GM19455 (cell line): ENCODE results near the gene SEMA6B.
"Not testable (repeated sequence)": the region's sequence is repeated elsewhere in the genome, so short reads cannot be mapped to it uniquely, and the experiment has no call there.

ENCODE experiments used
- ATAC-seq: cut with Tn5 transposase; IDR thresholded peaks from one replicate; pipeline ENCODE4 v1.9.1; 2021; ENCODE audit not compliant: unreplicated experiment

Gene SEMA6B

DNA sequence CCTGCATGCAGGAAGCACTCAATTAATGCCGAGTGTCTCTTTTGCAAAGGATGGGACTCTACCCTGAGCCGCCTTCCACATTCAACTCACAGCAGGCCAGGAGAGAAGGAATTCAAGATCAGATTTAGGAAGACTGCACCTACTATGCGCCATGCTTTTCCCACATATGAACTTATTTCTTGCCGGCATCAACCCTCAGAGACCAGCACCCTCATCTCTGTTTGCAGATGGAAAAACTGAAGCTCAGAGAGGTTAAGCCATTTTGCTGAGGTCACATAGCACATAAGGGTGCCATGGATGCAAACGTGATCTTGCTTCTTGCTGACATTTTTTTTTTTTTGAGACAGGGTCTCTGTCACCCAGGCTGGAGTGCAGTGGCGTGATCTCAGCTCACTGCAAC is 14.2 kb upstream of the SEMA6B start:
- no peak for ATAC-seq

DNA sequence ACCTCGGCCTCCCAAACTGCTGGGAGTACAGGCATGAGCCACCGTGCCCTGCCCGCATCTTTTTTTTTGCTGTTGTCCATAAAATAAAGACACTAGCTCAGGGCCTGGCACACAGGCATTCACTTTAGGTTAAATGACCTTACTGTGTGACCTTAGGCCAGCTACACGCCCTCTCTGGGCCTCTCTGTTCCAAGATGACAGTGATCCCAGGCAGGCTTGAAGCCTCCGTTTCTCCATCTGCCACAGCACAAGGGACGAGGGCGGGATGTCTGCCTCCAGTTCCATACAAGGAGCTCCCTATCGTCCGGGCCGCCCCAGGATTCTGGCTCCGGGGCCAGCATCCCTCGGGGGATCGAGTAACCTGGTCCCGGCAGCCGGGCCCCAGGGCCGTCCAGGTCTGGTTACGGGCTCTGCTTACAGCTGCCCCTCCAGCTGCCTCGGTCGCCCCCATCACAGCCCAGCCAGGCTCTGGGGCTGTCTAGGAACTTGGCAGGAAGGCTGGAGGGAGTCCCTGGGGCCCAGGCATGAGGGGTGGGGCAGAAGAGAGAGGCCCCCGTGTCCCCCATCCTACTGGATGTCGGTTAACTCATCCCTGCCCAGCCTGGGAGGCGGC is 11.9 kb upstream of the SEMA6B start:
- ATAC-seq = no peak

DNA sequence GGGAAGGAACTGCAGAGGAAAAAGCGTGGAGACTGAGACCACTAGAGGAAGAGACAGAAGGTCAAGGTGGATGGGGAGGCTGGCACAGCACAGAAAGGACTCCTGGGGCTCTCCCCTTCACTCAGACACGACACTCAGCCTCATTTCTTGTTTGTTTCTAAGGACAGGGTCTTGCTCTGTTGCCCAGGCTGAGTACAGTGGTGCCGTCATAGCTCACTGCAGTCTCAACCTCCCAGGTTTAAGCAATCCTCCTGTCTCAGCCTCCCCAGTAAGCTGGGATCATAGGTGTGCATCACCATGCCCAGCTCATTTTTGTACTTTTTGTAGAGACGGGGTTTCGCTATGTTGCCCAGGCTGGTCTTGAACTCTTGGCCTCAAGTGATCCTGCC is 11.4 kb upstream of the SEMA6B start:
- ATAC-seq = no peak

DNA sequence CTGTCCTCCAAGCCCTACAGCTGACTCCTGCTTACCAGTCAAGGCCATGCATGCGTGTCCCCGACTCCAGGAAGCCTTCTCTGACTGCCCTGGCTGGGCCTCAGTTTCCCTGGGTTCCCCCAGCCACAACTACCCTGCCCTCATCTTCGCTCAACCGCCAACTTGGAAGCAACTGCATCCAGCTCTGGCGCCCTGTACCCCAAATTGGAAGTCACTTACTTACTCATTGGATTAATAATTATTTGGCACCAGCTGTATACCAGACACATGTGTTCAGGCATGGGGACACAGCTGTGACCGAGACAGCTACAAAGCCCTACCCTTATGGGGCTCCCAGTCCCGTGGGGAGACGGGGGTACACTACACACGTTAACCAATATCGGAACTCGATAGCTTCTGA is 10.9 kb upstream of the SEMA6B start:
- ATAC-seq = no peak

DNA sequence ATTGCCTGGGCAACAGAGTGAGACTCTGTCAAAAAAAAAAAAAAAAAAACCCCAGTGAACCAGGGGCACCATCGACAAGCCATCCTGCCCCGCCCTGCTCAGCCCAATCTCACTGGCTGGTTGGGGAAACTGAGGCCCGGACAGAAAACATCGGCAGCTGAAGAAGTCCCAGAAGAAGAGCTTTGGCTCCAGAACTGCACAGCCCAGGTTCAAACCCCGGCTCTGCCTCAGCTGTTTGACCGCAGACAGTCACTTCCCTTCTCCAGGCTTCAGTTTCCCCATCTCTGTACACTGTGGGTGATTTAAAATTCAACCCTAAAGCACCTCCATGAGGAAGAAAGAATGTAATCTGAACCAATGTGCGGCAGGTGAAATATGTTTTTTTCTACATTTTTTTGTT is 9.4 kb upstream of the SEMA6B start:
- no peak for ATAC-seq

DNA sequence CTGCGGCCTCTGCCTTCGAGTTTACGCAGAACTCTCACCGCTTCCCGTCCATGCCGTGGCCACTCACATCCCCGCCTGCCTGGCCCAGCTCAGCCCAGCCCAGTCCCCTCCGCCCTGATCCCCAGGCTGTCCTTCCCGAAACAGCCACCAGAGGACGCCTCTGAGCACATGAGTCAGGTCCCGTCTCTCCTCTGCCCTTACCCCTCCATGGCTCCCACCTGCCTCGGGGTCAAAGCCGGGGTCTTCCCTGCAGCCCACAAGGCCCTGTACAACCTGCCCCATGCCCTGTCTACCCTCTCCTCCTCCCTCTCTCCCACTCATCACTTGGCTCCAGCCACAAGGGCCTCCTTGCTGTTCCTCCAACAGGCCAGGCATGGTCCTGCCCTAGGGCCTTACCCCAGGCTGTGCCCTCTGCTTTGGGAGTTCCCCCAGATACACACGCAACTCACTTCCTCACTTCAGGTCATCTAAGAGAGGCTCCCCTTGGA is 8.1 kb upstream of the SEMA6B start:
- no peak for ATAC-seq

DNA sequence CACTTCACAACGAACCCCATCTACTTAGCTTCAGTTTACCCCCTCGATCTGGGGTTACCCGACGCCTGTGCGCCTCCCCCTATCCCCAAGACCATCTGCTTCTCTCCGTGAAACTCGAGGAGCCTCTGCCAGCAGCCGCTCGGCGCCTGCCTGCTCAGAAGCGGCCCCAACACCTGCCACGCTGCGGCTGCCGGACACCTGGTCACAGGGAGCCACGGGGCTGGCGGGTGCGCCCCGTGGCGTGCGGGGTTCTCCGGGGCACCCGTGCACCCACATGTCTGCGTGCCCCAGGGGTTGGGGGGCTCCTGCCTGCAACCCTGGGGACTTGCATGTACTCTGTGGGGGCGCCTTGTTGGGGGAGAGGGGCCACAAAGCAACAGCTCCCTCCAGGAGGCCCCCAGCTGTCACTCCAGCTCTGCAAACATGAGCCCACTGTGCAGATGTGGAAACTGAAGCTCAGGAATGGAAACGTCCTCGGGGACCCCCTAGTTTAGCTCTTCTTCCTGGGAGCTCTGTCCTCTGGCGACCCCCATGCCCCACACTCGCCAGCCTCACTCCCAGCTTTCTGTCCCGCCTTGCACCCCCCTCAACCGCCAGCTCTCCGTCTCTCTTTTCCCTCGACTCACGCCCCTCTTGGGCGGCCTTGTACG is 7.0 kb upstream of the SEMA6B start:
- no peak for ATAC-seq

DNA sequence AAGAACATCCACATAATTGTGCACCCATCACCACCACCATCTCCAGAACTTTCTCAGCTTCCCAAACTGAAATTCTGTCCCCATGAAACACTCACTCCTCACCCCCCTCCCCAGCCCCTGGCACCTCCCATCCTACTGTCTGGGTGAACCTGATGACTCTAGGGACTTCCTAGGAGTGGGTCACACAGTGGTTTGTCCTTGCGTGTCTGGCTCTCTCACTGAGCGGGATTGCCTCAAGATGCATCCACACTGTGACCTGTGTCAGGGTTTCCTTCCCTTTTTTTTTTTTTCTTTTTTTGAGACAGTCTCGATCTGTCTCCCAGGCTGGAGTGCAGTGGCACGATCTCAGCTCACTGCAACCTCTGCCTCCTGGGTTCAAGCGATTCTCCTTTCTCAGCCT is 4.1 kb upstream of the SEMA6B start:
- ATAC-seq = not testable (repeated sequence)

DNA sequence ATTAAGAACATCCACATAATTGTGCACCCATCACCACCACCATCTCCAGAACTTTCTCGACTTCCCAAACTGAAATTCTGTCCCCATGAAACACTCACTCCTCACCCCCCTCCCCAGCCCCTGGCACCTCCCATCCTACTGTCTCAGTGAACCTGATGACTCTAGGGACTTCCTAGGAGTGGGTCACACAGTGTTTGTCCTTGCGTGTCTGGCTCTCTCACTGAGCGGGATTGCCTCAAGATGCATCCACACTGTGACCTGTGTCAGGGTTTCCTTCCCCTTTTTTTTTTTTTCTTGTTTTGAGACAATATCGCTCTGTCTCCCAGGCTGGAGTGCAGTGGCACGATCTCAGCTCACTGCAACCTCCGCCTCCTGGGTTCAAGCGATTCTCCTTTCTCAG is 2.6 kb upstream of the SEMA6B start:
- not testable (repeated sequence) for ATAC-seq

DNA sequence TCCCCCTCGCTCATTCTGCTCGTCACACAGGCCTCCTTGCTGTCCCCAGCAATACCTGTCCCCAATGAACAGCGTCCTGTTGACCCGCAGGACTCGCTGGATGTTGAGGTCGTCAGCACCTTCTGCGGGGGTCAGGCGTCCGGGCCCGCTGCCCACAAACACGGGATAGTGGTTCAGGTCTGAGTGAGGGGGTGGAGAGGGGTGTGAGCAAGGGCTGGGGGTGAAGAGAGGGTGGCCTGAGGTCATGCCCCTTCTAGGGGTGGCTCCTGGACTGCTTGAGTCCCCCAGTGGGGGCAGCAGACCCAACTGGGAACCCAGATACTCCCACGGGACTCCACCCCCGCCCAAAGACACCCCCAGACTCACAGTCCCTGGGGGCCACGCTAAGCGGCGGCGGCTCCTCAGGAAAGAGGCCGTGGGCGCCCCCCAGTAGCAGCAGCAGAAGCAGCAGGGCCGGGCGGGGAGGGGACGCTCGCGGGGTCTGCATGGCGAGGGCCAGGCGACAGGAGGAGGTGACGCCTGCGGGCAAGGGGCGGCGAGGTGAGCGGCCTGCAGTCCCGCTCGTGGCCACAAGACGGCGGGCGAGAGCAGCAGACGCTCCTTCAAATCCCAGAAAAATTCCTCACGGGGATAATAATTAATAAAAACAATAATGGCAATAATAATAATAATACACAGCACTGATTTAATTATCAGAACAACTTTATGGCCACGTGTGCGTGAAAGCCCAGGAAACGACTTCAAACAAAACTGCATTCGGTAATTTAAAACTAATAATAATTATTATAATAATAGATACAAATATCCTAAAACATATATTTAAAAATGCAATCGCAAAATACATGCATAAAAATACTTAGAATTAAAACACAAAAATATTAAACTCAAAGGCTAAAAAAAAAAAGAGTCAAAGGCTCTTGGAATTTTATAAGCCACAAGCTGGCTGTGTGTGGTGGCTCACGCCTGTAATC is 1.2 kb downstream of the SEMA6B start:
- no peak for ATAC-seq

DNA sequence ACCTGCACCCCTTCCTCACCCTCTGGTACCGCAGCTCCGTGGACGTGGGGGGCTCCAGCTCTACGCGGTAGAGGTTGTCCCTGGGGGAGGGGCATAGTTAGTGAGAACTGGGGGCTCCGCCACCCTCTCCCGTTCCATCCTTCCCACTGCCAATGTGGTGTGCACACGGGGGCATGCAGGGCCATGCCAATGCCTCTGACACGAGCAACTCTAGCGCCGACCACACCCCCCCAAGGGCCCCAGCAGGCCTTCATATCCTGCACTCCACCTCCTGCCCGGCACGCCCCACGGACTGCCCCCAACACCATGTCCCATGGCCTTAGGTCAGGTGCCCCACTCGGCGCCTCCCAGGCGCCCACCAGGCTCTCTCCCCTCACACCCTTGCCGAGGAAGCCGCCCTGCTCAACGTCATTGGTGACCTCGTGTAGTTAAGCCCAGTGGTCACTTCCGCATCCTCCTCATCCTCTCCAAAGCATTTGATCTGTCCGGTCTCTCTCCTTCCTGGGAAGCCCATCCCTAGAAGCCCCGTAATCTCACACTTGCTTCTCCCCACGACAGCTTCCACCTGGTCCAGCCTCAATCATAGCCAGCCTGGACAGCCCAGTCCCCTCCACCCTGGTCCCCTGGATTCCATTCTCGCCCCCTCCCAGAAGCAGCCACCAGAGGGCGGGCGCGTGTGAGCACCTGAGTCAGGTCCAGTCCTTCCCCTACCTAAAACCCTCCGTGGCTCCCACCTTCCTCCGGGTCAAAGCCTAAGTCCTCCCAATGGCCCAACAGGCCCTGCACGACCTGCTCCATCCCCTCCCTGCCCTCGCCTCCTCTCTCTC is 2.1 kb downstream of the SEMA6B start:
- no peak for ATAC-seq

DNA sequence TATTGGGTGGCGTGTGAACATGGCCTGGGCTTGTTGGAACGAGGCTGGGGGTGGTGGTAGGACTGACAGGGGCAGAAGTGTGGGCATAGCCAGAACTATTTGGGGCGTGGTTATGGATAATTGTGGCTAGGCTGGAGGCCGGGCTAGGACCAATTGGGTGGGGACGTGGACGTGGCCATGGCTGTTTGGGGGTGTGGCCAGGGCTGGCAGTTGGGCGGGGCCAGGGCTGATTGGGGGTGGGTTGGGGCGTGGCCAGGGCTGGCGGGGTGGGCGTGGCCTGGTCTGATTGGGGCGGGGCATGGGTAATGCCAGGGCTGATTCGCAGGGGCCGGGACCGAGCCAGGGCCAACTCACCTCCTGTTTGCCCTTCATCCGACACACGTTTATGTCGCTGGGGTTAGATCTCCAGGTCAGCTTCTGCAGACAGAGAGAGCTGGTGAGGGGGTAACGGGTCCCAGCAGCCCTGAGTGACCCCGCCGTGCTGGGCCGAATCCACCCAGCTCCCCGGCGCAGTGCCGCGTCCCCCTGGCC is 2.8 kb downstream of the SEMA6B start:
- ATAC-seq = no peak

DNA sequence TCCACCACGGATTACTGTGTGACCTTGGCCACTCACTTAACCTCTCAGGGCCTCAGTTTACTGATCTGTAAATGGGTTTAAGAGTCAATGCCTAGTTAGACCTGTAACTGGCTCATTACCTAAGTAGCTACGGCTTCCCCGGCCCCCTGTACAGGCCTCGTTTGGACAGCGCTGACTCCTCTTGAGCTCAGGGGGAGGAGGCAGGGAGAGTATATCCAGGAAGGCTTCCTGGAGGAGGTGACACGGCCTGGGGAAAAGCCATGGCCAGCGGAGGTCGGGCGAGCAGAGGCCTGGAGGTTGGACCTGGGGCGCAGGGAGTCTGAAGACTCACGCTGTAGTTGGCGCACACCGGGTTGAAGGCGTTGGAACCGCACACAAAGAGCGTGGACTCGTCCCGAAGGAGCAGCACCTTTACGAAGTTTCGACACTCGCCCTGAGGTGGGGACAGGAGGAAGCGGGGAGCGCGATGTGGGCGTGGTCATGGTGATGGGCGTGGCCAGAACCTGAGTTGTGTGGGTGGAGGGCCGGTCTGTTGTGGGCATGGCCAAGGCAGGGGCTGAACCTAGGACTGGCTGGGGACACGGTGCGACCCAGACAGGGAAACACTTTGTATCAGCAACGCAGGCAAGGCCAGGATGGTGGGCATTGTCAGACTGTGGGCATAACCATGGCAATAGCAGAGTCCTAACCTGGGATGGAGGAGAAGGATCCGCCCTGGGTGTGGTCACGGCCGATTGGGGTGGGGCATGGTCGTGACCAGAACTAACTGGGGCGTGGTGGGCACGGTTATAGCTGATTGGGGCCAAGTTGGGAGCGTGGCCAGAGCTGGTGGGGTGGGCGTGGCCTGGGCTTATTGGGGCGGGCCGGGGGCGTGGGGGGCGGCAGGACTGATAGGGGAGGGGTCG is 3.6 kb downstream of the SEMA6B start:
- no peak for ATAC-seq

DNA sequence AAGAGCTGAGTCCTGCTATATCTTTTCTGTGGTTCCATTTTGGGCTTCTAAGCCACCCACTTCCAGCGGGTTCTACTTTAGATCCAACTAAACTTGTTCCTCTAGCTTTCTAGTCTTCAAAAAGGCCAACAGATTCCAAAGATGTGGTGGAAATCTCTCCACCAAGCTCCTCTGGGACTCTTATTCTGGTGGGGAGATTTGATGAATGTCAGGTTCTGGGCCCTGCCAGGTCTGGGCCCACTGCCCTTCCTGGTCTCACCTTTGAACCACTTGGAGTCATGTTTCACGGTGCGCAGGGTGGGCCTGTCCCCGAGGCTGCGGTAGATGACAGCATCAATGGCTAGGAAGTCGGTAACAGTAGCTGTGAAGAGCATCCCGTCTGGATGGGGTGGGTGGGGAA is 4.8 kb downstream of the SEMA6B start:
- ATAC-seq = no peak

DNA sequence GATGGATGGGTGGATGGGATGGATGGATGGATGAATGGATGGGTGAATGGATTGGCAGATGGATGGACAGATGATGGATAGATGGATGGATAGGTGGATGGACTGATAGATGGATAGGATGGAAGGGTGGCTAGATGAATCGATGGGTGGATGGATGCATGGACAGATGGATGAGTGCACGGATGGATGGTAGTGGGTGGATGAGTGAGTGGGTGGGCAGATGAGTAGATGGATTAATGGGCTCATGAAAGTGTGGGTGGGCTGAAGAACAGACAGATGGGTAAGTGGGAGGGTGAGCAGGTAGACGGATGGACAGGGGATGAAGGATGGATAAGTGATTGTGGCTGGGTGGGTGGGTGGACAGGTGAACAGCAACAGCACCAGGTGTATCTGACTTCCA is 5.7 kb downstream of the SEMA6B start:
- ATAC-seq = no peak

DNA sequence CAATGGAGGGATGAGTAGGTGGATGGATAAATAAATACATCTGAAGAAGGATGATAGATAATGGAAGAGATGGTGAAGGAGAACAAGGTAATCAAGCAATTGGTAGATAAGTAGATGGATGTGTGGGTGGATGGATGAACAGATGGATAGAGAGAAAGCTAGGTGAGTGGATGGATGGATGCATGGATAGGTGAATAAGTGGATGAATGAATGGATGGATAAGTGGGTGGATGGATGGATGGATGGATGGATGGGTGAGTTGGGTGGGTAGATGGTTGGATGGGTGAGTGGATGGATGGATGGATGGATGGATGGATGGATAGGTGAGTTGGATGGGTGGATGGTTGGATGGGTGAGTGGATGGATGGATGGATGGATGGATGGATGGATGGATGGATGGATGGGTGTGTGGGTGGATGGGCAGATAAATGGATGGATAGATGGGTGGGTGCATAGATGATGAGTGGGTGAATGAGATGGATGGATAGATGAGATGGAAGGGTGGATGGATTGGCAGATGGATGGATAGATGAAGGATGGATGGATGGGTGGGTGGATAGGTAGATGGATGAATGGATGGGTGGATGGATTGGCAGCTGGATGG is 6.3 kb downstream of the SEMA6B start:
- ATAC-seq = no peak

DNA sequence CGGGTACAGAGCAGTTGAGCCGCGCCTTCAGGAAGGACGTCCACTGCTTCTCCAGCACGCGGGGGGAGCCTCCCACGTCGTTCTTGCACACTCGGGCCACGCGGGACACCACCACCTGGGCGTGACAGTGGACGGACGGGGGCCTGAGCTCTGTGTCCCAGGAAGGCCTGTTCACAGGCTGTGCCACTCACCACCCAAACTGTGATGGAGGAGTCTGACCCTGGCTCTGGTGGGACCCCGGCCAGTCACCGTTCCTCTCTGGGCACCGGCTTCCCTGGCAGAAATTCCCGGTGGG is 7.0 kb downstream of the SEMA6B start:
- ATAC-seq = no peak

DNA sequence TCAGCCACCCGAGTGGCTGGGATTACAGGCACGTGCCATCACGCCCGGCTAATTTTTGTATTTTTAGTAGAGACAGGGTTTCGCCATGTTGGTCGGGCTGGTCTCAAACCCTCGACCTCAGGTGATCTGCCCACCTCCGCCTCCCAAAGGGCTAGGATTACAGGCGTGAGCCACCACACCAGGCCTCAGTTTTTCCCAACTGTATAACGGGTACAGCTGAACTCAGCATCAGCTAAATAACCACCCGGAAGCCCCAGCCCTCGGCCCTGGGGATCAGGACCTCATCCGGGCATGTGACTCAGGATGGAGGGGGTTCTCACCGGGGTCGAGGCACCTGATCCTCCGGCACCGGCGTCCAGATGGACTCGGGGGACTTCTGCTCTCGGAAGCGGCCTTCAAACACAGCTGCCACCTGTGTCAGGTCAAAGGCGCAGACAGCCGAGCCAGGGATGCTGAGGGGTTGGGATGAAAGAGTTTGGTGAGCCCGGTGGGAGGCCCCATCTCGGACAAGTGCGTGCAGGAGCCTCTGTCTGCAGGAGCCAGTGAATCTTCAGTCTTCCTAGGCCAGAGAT is 8.9 kb downstream of the SEMA6B start:
- no peak for ATAC-seq

DNA sequence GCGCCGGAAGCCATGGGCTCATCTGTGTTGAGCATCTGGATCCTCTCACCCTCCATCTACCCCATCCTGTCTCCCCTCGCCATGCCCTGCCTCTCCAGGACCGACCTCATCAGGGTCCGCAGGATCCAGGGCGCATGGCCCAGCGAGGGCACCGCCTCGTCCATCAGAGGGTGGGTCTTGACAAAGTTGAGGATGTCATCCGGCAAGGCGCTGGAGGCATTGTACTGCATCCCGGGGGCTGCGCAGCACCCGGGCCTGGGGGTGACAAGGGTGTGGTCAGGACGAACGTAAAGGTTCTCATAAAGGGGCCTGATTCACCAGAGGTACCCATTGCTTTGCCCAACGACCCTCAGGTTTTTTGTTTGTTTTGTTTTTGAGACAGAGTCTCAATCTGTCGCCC is 9.5 kb downstream of the SEMA6B start:
- no peak for ATAC-seq
